GM12892 (cell line): ENCODE data around the gene SLC5A2.

Experiments used
- POLR2A ChIP-seq: IDR thresholded peaks from 2 replicates; pipeline ENCODE4 v1.6.1; 2011; ENCODE audit warnings: low read depth, low read length, control low read depth
- POLR2AphosphoS5 ChIP-seq: IDR thresholded peaks from 2 replicates; pipeline ENCODE4 v1.6.1; 2011; ENCODE audit warnings: low read depth, low read length, control low read depth

GRCh38 chr16:31502981-31503380, 20.1 kb downstream of the SLC5A2 start:
- TF ChIP-seq POLR2A (no peak), POLR2AphosphoS5 (no peak)
